IPS DF 6.9 (cell line): ENCODE data around the gene PIK3AP1.

Experiments used
- DNase-seq: peaks from one replicate; pipeline ENCODE4 v3.0.0-alpha.2; 2013; ENCODE audit warnings: low read depth, low spot score
- H3K27ac ChIP-seq: one replicate; pipeline ENCODE4 v1.5.1; 2013; ENCODE audit warnings: low read length, control low read depth
- H3K27me3 ChIP-seq: 2 replicates; pipeline ENCODE4 v1.6.1; 2013; ENCODE audit warnings: mild to moderate bottlenecking, low read length; ENCODE audit not compliant: control insufficient read depth, insufficient read depth
- H3K36me3 ChIP-seq: 2 replicates; pipeline ENCODE4 v1.6.1; 2013; ENCODE audit warnings: low read length; ENCODE audit not compliant: control insufficient read depth, insufficient read depth
- H3K4me1 ChIP-seq: 2 replicates; pipeline ENCODE4 v1.6.1; 2013; ENCODE audit warnings: low read length; ENCODE audit not compliant: control insufficient read depth, insufficient read depth
- H3K4me3 ChIP-seq: 2 replicates; pipeline ENCODE4 v1.5.1; 2013; ENCODE audit warnings: mild to moderate bottlenecking, low read length
- H3K9me3 ChIP-seq: 2 replicates; pipeline ENCODE4 v1.6.1; 2013; ENCODE audit warnings: low read length, inconsistent platforms; ENCODE audit not compliant: control insufficient read depth, insufficient read depth
- WGBS: extraction: QIAGEN DNeasy Blood & Tissue Kit; methylation state at CpG from one replicate; pipeline ENCODE4 v1.1.7; 2013; ENCODE audit warnings: mixed read lengths, missing lambda C conversion rate; ENCODE audit not compliant: insufficient read length, insufficient coverage; 5-methylcytosine and 5-hydroxymethylcytosine counted together

PIK3AP1 gene

GRCh38 chr10:96696845-96697425, 23.4 kb downstream of the PIK3AP1 start:
- no peaks in the 10 kb centered on the region for H3K27me3 ChIP-seq
- no peak overlapping the region for H3K4me3 ChIP-seq
- DNase-seq, result no peak
- H3K4me1 ChIP-seq, result no peaks in the 10 kb centered on the region
- no peak overlapping the region for H3K27ac ChIP-seq
- H3K9me3 ChIP-seq, result no peaks in the 10 kb centered on the region
- no CpG with 5 or more reads among the region's 7 CpGs for WGBS
- H3K36me3 ChIP-seq, result no peaks in the 10 kb centered on the region

DNA sequence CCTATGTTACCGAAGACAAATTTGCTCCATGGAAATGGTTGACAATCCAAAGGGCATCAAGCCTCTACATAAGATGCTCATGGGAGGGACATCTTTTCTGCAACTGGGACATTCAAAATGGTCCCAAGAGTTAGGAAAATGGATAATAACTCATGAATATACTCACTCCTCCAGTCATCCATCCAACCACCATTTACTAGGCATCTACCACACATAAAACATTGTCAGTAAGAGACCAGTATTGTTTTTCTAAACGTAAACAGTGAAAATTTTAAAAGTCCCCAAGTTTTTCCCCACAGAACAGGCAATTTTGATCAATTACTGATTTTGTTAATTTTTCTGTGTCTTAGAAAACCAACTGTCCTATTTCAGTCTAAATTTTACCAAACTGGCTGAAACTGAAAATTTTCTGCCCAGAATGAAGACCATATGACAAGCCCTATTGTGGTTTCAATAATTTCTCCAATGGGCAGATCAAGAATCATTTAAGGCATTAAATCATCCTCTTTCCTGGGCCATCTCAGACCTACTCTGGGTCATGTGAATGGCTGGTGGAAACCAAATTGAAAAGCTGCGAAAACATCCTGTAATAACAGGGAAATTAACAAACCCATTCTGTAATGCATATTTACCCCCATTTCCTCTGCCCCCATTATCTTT, 24.2 kb downstream of the PIK3AP1 start:
- no CpG with 5 or more reads among the region's 3 CpGs for WGBS
- no peak overlapping the region for H3K4me3 ChIP-seq

GRCh38 chr10:96695366-96695765, 24.9 kb downstream of the PIK3AP1 start:
- no CpG with 5 or more reads among the region's 1 CpG for WGBS
- Histone ChIP-seq H3K4me1 (no peaks in the 10 kb centered on the region; the same call in 1 of the 2 replicates), H3K27ac (no peak overlapping the region), H3K27me3 (no peaks in the 10 kb centered on the region), H3K9me3 (no peaks in the 10 kb centered on the region), H3K36me3 (no peaks in the 10 kb centered on the region), H3K4me3 (no peak overlapping the region)
- no peak for DNase-seq

More for the DNA sequence above, 24.2 kb downstream of the PIK3AP1 start:
- Histone ChIP-seq H3K27me3 (no peaks in the 10 kb centered on the region), H3K9me3 (no peaks in the 10 kb centered on the region), H3K4me1 (no peaks in the 10 kb centered on the region; the same call in 1 of the 2 replicates), H3K27ac (no peak overlapping the region), H3K36me3 (no peaks in the 10 kb centered on the region)
- DNase-seq, result no peak

DNA sequence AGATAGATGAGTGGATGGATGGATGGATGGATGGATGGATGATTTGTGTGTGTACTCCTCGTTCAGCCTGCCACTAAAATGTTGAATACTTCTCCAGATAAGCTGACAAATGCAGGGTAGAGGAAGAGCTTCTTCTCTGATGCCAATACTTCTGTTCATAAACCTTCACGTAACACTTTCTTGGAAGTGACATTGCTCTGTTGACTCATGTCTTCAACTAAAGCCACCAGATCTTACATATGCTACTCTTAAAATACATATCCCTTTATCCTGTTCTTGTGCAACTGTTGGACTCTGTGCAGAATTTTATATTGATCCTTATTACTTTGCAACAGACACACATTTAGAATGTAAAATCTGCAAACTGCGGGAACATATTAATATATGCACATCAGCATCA, 26.9 kb downstream of the PIK3AP1 start:
- H3K4me1 ChIP-seq, result no peaks in the 10 kb centered on the region; the same call in 1 of the 2 replicates
- no peaks in the 10 kb centered on the region for H3K27me3 ChIP-seq
- no peaks in the 10 kb centered on the region for H3K36me3 ChIP-seq
- DNase-seq, result no peak
- H3K9me3 ChIP-seq, result no peaks in the 10 kb centered on the region
- no peak overlapping the region for H3K4me3 ChIP-seq
- no peak overlapping the region for H3K27ac ChIP-seq
- WGBS, result no CpG with 5 or more reads among the region's 3 CpGs

GRCh38 chr10:96692427-96692826, 27.9 kb downstream of the PIK3AP1 start:
- no peak overlapping the region for H3K4me3 ChIP-seq
- H3K27me3 ChIP-seq, result no peaks in the 10 kb centered on the region
- H3K36me3 ChIP-seq, result no peaks in the 10 kb centered on the region
- no peaks in the 10 kb centered on the region for H3K9me3 ChIP-seq
- no CpG with 5 or more reads among the region's 4 CpGs for WGBS
- DNase-seq, result no peak
- no peaks in the 10 kb centered on the region; the same call in 1 of the 2 replicates for H3K4me1 ChIP-seq
- H3K27ac ChIP-seq, result no peak overlapping the region

DNA sequence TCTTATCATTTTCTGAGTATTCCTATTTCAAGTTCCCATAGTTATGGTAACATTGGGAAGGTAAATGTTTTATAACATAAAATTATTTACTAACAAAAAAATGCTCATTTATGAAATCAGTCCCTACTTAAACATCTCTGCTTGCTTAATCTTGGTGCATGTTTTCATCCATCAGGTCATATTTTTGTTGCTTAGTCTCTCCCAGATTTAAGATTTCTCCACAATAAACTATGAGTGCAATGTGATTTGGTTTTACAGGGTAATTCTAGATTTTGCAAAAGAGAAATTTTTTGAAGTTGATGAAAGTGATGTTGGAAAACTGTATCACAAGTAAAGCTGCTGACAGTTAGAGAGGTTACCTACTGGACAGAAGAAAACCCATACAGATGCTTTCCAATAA, 28.6 kb downstream of the PIK3AP1 start:
- H3K27me3 ChIP-seq, result no peaks in the 10 kb centered on the region
- H3K4me1 ChIP-seq, result no peaks in the 10 kb centered on the region; the same call in 1 of the 2 replicates
- H3K4me3 ChIP-seq, result no peak overlapping the region
- no peaks in the 10 kb centered on the region for H3K36me3 ChIP-seq
- no peak overlapping the region for H3K27ac ChIP-seq
- no peaks in the 10 kb centered on the region for H3K9me3 ChIP-seq
- no peak for DNase-seq

- no CpG with 5 or more reads among the region's 9 CpGs for WGBS
- no peaks in the 10 kb centered on the region; the same call in 1 of the 2 replicates for H3K4me1 ChIP-seq
Observed at GRCh38 chr10:96690755-96691730, 29.3 kb downstream of the PIK3AP1 start.

GRCh38 chr10:96688789-96689188, 31.5 kb downstream of the PIK3AP1 start:
- no peaks in the 10 kb centered on the region; the same call in 1 of the 2 replicates for H3K4me1 ChIP-seq
- H3K27me3 ChIP-seq, result no peaks in the 10 kb centered on the region
- DNase-seq, result no peak
- H3K4me3 ChIP-seq, result no peak overlapping the region
- WGBS, result no CpG with 5 or more reads among the region's 4 CpGs
- H3K36me3 ChIP-seq, result no peaks in the 10 kb centered on the region
- no peak overlapping the region for H3K27ac ChIP-seq
- no peaks in the 10 kb centered on the region for H3K9me3 ChIP-seq

More at GRCh38 chr10:96690755-96691730, 29.3 kb downstream of the PIK3AP1 start:
- no peak overlapping the region for H3K4me3 ChIP-seq
- H3K27ac ChIP-seq, result no peak overlapping the region
- DNase-seq, result no peak
- no peaks in the 10 kb centered on the region for H3K27me3 ChIP-seq
- no peaks in the 10 kb centered on the region for H3K9me3 ChIP-seq
- H3K36me3 ChIP-seq, result no peaks in the 10 kb centered on the region

- 100% methylated on average over 4 of the region's 8 CpGs for WGBS
- no peaks in the 10 kb centered on the region for H3K36me3 ChIP-seq
- H3K27ac ChIP-seq, result no peak overlapping the region
- no peaks in the 10 kb centered on the region for H3K9me3 ChIP-seq
- no peak for DNase-seq
- H3K4me1 ChIP-seq, result no peaks in the 10 kb centered on the region; the same call in 1 of the 2 replicates
- H3K27me3 ChIP-seq, result no peaks in the 10 kb centered on the region
- no peak overlapping the region for H3K4me3 ChIP-seq
Observed at GRCh38 chr10:96687317-96688012, 32.8 kb downstream of the PIK3AP1 start.

GRCh38 chr10:96686514-96686913, 33.8 kb downstream of the PIK3AP1 start:
- H3K4me3 ChIP-seq, result no peak overlapping the region
- H3K27me3 ChIP-seq, result no peaks in the 10 kb centered on the region
- no peaks in the 10 kb centered on the region; the same call in 1 of the 2 replicates for H3K4me1 ChIP-seq
- H3K36me3 ChIP-seq, result no peaks in the 10 kb centered on the region
- H3K9me3 ChIP-seq, result no peaks in the 10 kb centered on the region
- DNase-seq, result no peak
- WGBS, result no CpG with 5 or more reads among the region's 7 CpGs
- H3K27ac ChIP-seq, result no peak overlapping the region
